GM19372 (cell line): ENCODE measurements around the gene FNIP2.
"Not testable (repeated sequence)": the region's sequence is repeated elsewhere in the genome, so short reads cannot be mapped to it uniquely, and the experiment has no call there.

Experiments used
- ATAC-seq: cut with Tn5 transposase; IDR thresholded peaks from one replicate; pipeline ENCODE4 v1.9.1; 2021; ENCODE audit warnings: mild to moderate bottlenecking, low read depth, moderate library complexity; ENCODE audit not compliant: unreplicated experiment

FNIP2 gene

DNA sequence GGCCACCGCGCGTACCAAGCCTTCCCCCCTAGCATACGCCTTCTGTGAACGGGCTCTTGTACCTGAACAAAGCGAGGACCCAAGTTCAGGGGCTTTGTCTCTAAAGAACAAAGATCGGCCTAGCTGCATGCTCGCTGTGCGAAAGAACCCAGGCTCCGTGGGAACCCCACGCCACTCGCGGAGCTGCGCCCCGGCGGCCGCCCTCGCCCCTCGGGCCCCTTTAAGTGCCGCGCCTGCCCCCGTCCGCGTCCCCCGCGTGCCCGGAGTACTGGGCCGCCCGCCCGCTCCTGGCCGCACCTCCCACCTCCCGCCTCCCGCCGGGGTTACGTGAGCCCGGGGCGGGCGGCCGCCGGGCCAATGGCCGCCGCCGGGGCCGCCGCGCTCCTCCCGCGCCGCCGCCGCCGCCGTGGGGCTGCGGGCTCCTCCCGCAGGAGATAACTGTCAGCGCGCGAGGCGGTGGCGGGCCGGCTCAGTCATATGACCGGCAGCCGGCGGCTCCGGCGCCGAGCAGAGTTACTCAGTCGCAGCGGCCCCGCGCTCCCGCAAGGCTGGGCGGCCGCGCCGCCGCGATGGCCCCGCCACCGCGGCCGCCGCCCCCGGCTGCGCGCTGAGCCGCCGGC lies at the start of gene FNIP2:
Gene FNIP2, plus strand, starts transcription at position 472 of the 620 bp plus-strand sequence. CDS start 187 bp downstream, outside the sequence.
- peak; percentile 88 for ATAC-seq

DNA sequence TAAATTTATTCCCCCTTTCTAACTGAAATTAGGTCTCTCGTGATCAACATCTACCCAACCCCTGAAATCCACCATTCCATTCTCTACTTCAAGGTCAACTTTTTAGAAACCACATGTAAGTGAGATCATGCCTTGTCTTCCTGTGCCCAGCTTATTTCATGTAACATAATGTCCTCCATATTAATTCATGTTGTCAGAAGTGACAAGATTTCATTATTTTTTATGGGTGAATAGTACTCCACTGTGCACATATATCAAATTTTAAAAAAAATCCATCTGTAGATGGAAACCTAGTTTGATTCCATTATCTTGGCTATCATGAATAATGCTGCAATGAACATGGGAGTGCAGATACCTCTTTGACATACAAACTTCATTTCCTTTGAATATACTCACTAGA lies 47.1 kb upstream of the FNIP2 start:
- ATAC-seq: no peak

DNA sequence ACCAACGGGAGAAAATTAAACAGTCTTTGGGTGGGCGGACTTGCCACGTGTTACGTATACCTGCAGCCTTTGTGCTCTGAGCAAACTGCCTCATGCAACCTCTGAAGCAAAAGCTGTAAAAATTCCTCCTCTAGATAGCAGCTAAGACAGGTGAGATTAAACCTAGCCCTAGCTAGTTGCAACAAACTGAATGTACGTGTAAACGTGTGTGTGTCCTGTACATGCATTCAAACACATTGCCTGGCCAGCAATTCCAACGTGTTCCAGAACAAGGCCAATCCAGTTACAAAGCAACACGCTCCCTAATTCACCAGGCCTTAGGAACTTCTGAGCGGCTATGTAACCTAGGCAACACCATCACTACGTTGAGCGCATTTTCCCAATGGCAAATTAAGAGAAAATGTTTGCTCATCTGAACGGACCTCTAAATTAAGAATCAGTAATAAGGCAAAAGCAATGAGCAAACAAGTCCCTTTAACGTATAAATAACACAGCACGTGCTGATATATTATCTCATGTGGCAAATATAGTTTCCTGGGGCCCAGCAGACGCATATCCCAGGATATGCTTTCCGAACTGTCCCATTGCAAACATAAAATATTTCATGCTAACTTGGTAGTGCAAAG lies 46.4 kb upstream of the FNIP2 start:
- ATAC-seq: no peak

DNA sequence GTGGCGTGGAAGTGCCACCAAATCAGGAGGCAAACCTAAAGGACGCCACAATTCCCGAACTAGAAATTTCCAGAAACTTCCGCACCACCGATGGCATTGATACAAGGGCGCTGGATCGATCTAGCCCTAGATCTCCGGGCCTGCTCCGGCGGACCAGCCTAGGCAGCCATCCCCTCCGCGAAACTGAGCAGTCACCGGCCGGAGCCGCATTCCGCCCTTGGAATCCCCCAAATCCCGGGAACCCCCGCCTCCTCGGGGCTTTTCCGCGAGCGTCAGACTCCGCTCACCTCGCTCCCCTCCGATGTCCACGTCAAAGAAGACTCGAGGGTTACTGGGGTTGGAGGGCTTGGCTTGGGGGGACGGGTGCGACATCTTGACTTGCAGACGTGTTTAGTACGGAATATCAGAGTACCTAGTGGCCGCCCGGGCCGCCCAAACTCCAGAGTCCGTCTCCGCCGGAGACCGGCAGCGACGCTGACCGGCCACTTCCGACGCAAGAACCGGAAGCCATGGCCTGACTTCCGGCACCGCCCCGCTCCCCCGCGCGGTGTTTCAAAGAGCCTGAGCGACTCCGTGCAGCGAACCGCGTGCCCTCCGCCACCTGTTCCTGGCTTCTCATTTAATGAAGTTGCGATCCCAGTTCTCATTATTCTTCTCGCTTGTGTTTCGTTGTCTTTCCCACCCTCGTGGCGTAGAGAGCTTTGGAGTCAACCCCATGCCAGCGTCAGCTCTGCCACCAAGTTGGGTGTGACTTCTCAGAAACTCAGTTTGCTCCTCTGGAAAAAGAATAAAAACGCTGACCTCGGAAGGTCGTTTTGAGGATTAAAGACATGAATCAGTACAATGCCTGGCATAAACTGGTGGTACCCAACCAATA lies 45.7 kb upstream of the FNIP2 start, which contains the start of gene PPID:
Gene PPID, minus strand, starts transcription at position 480 of the 877 bp plus-strand sequence. Its CDS starts 108 bp downstream, at position 372.
- ATAC-seq: peak; percentile 97

DNA sequence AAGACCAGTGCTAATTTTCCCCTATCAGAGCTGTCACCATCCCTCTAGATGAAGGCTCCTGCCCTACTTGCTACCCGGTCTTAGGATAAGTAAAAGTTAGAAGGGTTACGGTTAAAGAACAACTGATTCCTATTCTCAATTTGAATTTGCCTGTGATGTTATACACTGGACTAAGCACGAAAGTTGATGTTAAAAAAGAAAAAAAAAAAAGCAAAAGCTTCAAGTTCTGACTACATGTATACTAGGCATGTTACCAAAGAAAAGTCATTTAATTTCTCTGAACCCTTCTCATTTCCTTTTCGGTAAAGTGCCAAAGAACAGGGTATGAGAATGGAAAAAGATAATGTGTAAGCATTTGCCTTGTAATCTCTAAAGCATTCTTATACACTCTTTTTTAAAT lies 44.2 kb upstream of the FNIP2 start:
- ATAC-seq: no peak

DNA sequence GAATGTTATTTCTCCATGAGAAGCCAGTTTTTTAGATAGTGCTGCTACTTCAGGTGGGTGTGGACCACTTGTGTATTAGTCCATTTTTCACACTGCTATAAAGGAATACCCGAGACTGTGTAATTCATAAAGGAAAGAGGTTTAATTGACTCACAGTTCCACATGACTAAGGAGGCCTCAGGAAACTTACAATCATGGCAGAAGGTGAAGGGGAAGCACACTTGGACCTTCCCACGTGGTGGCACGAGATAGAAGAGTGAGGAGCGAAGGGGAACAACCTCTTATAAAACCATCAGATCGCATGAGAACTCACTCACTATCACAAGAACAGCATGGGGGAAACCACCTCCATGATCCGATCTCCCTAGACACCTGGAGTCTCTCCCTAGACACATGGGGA lies 42.2 kb upstream of the FNIP2 start:
- ATAC-seq: no peak

DNA sequence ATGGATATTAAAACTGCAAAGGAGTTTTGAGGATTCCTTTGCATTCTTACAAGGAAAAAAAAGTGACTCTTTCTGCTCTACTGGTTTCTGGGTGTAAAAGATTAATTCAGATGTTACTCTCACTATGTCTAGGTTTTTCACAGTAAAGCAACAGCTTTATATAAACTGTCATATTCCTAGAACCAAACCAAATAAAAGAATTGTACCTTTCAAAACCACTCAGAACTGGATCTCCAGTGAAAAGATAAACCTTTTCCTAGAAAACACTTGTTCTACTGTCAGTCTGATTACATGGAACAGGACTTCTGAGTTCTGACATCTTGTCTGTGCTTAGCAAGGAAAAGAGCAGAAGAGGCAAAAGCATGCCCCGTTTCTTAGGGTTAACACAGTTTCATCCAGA lies 40.6 kb upstream of the FNIP2 start:
- no peak for ATAC-seq

DNA sequence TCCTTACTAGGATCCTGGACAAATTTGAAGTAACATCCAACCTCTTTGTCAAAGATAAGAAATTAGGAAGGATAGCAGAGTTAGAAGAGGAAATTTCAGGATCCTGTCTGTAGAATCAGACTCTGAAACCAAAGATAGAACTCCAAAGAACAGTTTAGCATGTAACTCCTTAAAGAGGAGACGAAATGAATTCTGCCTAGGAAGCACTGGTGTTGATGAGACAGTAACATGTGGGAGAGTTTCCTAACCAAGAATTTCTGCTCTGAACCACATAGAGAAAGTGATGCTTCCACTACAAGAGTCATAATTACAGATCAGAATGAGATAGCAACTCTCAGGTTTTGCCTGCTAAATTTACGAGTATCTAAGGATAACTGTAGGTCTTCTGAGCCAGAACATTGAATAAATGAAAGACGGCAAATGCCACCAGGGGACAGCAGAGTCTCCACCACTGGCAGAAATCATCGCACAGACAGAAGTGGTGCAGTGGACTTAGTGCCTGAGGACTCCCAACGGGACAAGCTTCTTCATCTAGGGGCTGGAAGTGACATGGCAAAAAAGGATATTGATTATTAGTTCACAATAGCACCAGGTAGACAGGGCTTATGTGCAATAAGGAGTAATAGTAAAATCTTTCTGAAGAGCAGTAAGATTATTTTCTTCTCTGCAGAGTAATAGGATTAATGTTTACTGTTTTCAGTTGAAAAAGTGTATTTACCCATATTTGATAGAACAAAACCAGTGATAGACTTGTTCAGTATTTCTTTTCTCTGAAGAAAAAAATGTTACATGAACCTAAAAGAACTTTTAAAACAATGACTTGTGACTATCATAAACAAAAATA lies 38.9 kb upstream of the FNIP2 start:
- peak; percentile 91 for ATAC-seq

DNA sequence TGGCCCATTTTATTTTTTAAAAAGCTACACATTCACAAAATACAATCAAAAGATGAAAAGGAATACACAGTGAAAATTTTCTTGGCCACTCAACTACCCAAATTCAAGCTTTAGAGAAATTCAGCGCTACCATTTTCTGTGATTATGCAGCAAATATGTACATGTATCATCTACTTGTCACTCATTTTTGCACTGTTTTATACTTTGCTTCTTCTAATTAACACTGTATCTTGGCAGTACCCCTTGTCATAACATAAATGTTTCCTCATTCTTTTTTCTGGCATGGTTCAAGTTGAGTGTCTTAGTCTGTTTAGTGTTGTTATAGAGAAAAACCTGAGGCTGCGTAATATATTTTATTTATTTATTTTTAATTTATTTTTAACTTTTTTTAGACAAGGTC lies 30.0 kb upstream of the FNIP2 start:
- no peak for ATAC-seq

DNA sequence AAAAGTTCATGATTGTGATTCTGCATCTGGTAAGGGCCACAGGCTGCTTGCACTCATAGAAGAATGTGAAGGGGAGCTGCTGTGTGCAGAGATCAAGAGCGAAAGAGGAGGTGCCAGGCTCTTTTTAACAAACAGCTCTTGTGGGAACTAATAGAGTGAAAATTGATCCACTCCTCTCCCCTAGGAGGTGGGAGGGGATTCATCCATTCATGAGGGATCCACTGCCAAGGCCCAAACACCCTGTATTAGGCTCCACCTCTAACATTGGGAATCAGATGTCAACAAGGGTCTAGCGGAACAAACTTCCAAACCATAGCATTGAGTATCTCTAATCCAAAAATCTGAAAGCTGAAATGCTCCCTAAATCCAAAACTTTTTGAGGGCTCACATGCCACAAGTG lies 29.2 kb upstream of the FNIP2 start:
- no peak for ATAC-seq

DNA sequence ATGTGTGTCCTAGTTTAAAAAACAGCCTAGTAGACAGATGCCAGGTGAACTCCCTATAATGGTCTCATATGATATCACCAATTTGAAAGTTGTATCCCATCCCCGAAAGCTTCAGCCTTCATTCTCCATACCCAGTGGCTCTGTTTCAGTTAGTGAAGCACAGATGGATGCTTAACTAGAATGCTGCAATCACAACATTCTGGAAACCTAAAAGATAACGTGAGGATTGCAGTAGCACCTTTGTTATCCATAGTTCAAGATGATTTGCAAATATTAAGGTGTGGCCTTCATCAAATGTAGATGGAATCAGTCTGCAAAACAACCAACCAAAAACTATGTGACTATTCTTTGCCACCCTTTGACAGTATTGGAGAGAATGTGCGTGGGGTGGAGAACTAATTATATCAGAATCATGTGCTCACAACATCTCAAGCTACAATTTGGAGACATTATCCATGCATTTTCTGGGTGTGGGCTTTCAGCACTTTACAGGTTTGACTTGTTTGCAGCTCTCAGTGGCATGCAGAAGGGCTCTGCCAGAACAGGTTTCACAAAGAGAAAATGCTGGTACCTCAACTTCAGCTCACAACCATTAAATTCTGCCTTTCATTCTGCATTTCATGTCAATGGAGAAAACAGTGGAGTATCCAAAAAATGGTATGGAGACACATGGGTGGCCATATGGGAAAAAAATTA lies 27.4 kb upstream of the FNIP2 start:
- ATAC-seq: no peak

DNA sequence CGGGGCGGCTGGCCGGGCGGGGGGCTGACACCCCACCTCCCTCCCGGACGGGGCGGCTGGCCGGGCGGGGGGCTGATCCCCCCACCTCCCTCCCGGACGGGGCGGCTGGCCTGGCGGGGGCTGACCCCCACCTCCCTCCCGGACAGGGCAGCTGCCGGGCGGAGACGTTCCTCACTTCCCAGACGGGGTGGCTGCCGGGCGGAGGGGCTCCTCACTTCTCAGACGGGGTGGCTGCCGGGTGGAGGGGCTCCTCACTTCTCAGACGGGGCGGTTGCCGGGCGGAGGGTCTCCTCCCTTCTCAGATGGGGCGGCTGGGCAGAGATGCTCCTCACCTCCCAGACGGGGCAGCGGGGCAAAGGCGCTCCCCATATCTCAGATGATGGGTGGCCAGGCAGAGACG lies 22.3 kb upstream of the FNIP2 start:
- not testable (repeated sequence) for ATAC-seq

DNA sequence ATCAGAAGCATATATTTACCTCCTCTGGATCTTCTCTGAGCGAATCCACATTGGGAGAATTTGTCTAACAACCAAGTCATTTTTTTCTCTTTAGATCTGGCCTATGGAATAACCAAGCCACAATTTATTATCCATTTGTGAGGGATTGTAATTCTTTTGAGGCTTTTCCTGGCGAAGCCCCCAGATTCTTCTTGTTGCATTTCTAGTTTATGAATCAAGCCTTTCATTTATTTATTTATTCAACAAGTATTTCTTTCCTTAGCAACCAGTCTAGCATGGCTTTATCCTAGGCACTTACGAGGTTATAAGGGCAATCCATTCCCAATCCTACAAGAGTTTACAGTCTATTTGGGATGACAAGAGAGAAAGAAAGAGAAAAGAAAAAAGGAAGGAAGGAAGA lies 18.4 kb upstream of the FNIP2 start:
- ATAC-seq: no peak

DNA sequence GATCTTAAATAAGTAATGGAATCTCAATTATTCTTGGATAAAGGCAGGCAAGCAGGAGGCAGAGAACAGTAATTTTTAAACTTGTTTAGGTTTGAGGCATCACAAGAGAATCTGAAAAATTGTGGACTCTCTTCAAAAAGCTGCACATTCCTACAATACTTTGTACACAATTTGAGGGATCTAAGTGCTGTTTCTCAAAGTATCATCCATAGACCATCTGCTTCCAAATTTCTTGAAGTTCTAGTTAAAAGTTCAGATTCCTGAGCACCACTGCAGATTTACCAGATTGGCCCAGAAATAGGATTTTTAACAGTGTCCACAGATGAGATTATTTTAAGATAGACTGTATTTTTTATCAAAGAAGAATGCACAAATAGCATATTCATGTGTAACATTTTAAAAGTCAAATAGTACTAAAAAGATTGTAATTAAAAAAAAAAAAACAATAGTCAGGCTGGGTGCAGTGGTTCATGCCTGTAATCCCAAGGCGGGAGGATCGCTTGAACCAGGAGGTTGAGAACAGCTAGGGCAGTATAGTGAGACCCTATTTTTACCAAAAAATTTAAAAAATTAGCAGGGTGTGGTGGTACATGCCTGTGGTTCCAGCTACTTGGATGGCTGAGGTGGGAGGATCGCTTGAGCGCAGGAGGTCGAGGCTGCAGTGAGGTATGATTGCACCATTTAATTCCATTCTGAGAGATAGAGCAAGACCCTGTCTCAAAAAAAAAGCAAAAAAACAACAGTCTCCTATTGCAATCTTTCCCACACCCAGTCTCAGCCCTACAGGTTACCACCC lies 14.2 kb upstream of the FNIP2 start:
- no peak for ATAC-seq

DNA sequence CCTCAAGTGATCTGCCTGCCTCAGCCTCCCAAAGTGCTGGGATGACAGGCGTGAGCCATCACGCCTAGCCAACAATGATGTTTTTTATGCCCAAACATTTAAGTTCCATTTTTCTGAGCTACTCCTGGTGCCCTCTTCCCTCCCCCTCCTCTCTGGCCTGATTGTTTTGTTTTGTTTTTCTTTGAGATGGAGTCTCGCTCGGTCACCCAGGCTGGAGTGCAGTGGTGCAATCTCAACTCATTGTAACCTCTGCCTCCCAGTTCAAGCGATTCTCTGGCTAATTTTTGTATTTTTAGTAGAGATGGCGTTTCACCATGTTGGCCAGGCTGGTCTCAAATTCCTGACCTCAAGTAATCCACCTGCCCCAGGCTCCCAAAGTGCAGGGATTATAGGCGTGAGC lies 13.0 kb upstream of the FNIP2 start:
- not testable (repeated sequence) for ATAC-seq

DNA sequence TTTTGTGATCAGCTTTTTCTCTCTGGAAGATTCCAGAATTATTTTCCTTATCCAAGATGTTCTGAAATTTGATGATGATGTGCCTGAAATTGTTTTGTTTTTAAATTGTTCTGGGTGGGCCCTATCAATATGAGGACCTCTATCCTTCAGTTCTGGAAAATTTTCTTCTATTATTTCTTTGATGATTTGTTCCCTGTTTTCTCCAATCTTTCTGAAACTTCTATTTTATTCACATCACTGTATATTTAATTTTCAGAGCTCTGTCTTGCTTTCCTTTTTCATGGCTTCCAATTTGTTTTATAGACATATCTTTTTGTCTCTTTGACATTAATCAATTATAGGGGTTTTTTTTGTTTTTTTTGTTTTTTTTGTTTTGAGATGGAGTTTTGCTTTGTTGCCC lies 12.2 kb upstream of the FNIP2 start:
- no peak for ATAC-seq

DNA sequence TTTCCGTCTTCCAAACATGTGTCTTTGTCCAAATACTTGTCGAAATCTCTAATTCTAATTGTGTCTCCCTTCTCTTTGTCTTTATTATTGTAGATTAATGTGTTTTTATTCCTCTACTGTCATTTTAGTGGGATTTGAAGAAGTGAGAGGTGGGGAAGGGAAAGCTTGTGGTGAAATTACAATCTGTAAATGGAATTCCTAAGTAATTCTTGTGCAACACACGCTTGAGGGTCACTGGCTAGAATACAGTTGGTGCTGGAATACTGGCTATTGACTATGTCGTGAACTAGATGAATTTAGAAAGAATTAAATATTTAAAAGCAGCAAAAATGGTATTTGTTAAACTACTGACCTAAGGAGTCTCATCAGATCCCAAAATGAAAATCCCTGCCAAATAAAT lies 10.7 kb upstream of the FNIP2 start:
- ATAC-seq: no peak

DNA sequence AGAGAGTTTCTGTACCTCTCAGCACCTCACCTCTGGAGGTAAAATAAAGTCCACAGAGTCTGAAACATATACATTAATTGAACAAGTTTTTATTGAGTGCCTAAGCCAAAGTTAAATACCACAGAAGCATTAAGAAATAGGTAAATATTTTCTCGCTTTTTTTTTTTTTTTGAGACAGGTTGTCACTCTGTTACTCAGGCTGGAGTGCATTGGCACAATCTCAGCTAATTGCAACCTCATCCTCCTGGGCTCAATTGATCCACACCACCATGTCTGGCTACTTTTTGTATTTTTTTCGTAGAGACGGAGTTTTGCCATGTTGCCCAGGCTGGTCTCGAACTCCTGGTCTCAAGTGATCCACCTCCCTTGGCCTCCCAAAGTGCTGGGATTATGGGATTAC lies 10.1 kb upstream of the FNIP2 start:
- no peak for ATAC-seq

DNA sequence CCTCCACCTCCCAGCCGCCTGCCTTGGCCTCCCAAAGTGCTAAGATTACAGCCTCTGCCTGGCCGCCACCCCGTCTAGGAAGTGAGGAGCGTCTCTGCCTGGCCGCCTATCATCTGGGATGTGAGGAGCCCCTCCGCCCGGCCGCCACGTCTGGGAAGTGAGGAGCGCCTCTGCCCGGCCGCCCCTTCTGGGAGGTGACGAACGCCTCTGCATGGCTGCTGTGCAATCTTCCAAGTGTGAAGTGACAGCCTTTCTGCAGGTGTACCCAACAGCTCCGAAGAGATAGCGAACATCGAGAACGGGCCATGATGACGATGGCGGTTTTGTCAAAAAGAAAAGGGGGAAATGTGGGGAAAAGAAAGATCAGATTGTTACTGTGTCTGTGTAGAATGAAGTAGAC lies 9.3 kb upstream of the FNIP2 start:
- not testable (repeated sequence) for ATAC-seq
